ENCODE measurements around the gene RD3L. TPM values are rescaled to one million over a fixed set of nuclear protein-coding genes. Genes with fewer than 3 reads are reported as not detected.

Gene RD3L
- total and polyA plus RNA-seq, 9 of the 15 experiments (the other 6 are each of a cell fraction or from before 2014, with no cell fraction given): 0.14 TPM; not detected in 8

- TF ChIP-seq GMEB1 (CRISPR knock-in tag; IDR thresholded peaks at IDR 0.05) (0 out of 2 replicates have a peak, but pooled peaks have one; percentile 5), NFXL1 (CRISPR knock-in tag; IDR thresholded peaks at IDR 0.05) (no peak), TAF1 (IDR thresholded peaks at IDR 0.05; ENCODE audit: control insufficient read depth, extremely low read depth, insufficient read depth, low read length, severe bottlenecking) (peak; percentile 78), BCLAF1 (IDR thresholded peaks at IDR 0.05; ENCODE audit: borderline replicate concordance in 1 of 2, control insufficient read depth in 1 of 2, low read depth in 2 of 2, low read length in 1 of 2) (peak in 1 of 2 experiments; percentile 42; a peak in 1 of 4 replicates), L3MBTL2 (IDR thresholded peaks at IDR 0.05) (0 out of 2 replicates have a peak, but pooled peaks have one; percentile 17), ZNF282 (CRISPR knock-in tag; IDR thresholded peaks at IDR 0.05) (no peak), TEAD2 (tag; IDR thresholded peaks at IDR 0.05) (no peak), ZNF699 (CRISPR knock-in tag; IDR thresholded peaks at IDR 0.05; ENCODE audit: insufficient replicate concordance) (no peak), ZNF398 (CRISPR knock-in tag; IDR thresholded peaks at IDR 0.05) (no peak), CTCF (IDR thresholded peaks at IDR 0.05 in 2 of 3, conservative IDR thresholded peaks at IDR 0.05 in 1 of 3; ENCODE audit: insufficient read depth in 2 of 3, low read depth in 1 of 3, low read length in 3 of 3) (peak; percentile 89 to 93 (median 92)), NR2F6 (CRISPR knock-in tag; IDR thresholded peaks at IDR 0.05) (no peak), CHAMP1 (IDR thresholded peaks at IDR 0.05) (peak; percentile 76; the same call in 1 of the 2 replicates), HSF4 (CRISPR knock-in tag; IDR thresholded peaks at IDR 0.05; ENCODE audit: borderline replicate concordance) (no peak)
Observed at GRCh38 chr14:103920981-103921854, 21.1 kb downstream of the RD3L start (continued).
